Astrocyte (in vitro differentiated cells and primary cell): Measurements from ENCODE around the gene WASF2.

Source experiments
- CTCF ChIP-seq: IDR thresholded peaks from 2 replicates; pipeline ENCODE4 v1.5.1; 2011; ENCODE audit warnings: low read depth, mild to moderate bottlenecking, inconsistent platforms, low read length, moderate library complexity; ENCODE audit not compliant: insufficient read depth
- EZH2 ChIP-seq: IDR thresholded peaks from 2 replicates; pipeline ENCODE4 v1.6.1; 2012; ENCODE audit warnings: mild to moderate bottlenecking, low read length, inconsistent platforms; ENCODE audit not compliant: insufficient read depth

GRCh38 chr1:27414091-27414490, 75.9 kb downstream of the WASF2 start:
- TF ChIP-seq CTCF (no peak), EZH2 (no peak)
